Neutrophil (primary cell): ENCODE measurements around the gene BCAS4.

ENCODE experiments used
- H3K27ac ChIP-seq: fragments of 200-600 bp; sonication (generic); 2 replicates; pipeline ENCODE4 v1.5.1; 2016; ENCODE audit warnings: mild to moderate bottlenecking, moderate library complexity
- H3K27me3 ChIP-seq: fragments of 200-600 bp; sonication (generic); 2 replicates; pipeline ENCODE4 v1.6.0; 2016; ENCODE audit warnings: mild to moderate bottlenecking
- H3K36me3 ChIP-seq: fragments of 200-600 bp; sonication (generic); 2 replicates; pipeline ENCODE4 v1.5.1; 2017
- H3K4me1 ChIP-seq, 2 experiments: fragments of 200-600 bp in 1 of 2; sonication (generic) in 1 of 2; 1 replicate in 1 of 2; 2 replicates in 1 of 2; pipeline versions ENCODE4 v1.5.1 to v1.6.1; 2013 to 2016; ENCODE audit warnings: low read depth in 1 of 2, low read length in 1 of 2, mild to moderate bottlenecking in 1 of 2, moderate library complexity in 1 of 2; ENCODE audit not compliant: control insufficient read depth in 1 of 2, insufficient read depth in 1 of 2
- H3K4me3 ChIP-seq, 2 experiments: fragments of 200-600 bp in 1 of 2; sonication (generic) in 1 of 2; 1 replicate in 1 of 2; 2 replicates in 1 of 2; pipeline ENCODE4 v1.5.1; 2013 to 2016; ENCODE audit warnings: low read depth in 1 of 2, low read length in 1 of 2, mild to moderate bottlenecking in 1 of 2, moderate library complexity in 1 of 2
- H3K9me3 ChIP-seq: fragments of 200-600 bp; sonication (generic); 2 replicates; pipeline ENCODE4 v1.5.1; 2016
- TF ChIP-seq, protein P1 (sequence below): fragments of 200-600 bp; sonication (generic); IDR thresholded peaks from 2 replicates; pipeline ENCODE4 v1.5.1; 2016; ENCODE audit warnings: antibody characterized with exemption

Gene BCAS4

DNA sequence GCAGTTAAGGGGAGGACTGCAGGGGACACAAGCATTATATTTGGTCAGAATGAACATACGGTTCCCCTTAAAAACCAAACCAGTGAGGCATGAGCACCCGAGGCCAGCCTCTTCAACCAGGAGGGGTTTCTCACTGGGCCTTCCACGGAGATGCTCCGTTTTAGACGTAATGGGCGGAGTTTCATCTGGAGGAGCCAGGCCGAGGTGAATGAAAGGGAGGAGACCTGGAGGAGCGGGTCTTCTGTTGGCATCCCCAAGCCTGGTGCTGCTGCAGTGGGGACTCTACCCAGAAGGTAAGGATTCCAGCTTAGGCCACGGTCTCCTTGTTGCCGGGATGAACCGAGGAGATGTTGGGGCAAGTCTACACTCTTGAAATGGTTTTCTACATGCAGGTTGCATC lies 89.0 kb downstream of the BCAS4 start:
- no peak overlapping the region for H3K27ac ChIP-seq
- no peaks in the 10 kb centered on the region for H3K27me3 ChIP-seq
- TF ChIP-seq, protein P1, sequence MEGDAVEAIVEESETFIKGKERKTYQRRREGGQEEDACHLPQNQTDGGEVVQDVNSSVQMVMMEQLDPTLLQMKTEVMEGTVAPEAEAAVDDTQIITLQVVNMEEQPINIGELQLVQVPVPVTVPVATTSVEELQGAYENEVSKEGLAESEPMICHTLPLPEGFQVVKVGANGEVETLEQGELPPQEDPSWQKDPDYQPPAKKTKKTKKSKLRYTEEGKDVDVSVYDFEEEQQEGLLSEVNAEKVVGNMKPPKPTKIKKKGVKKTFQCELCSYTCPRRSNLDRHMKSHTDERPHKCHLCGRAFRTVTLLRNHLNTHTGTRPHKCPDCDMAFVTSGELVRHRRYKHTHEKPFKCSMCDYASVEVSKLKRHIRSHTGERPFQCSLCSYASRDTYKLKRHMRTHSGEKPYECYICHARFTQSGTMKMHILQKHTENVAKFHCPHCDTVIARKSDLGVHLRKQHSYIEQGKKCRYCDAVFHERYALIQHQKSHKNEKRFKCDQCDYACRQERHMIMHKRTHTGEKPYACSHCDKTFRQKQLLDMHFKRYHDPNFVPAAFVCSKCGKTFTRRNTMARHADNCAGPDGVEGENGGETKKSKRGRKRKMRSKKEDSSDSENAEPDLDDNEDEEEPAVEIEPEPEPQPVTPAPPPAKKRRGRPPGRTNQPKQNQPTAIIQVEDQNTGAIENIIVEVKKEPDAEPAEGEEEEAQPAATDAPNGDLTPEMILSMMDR = no peak
- no peaks in the 10 kb centered on the region for H3K9me3 ChIP-seq
- H3K4me1 ChIP-seq = no peaks in the 10 kb centered on the region
- H3K36me3 ChIP-seq = peaks cover 20% of the 10 kb centered on the region
- no peak overlapping the region for H3K4me3 ChIP-seq

DNA sequence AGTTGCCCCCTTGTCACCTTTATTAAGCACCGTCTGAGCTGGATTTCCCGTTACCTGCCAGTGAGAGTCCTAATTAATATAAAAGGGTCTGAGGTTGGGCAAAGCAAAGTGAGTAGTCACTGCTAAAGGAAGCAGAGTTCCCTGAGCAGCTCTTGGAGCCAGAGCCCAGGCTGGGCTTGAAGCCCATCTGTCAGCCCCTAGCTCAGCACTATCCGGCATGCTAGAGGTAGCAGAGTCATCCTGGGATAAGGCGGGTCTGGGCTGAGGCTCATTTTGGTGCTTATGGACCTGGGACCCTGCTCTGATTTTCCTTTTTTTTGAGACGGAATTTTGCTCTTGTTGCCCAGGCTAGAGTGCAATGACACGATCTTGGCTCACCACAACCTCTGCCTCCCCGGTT lies 90.2 kb downstream of the BCAS4 start:
- H3K27me3 ChIP-seq = no peaks in the 10 kb centered on the region
- no peak overlapping the region for H3K27ac ChIP-seq
- TF ChIP-seq, protein P1 = no peak
- H3K9me3 ChIP-seq = no peaks in the 10 kb centered on the region
- no peak overlapping the region for H3K4me3 ChIP-seq
- no peaks in the 10 kb centered on the region for H3K4me1 ChIP-seq
- peaks cover 30% of the 10 kb centered on the region for H3K36me3 ChIP-seq

DNA sequence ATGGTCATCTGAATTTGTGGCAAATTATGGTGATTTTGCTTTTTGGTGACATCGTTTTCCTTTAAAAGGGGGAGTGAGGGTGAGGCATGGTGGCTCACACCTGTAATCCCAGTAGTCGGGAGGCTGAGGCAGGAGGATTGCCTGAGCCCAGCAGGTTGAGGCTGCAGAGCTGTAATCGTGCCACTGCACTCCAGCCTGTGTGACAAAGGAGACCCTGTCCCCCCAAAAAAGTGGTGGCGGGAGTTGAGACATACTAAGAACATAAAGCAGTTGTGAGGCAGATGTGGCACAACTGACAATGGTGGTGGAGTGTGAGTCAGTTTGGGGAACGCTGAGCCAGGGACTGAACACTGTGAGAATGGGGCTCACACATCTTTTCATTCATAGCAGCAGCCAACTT lies 90.9 kb downstream of the BCAS4 start:
- no peak overlapping the region for H3K27ac ChIP-seq
- TF ChIP-seq, protein P1 = no peak
- H3K9me3 ChIP-seq = no peaks in the 10 kb centered on the region
- H3K36me3 ChIP-seq = peaks cover 38% of the 10 kb centered on the region
- H3K27me3 ChIP-seq = no peaks in the 10 kb centered on the region
- no peak overlapping the region for H3K4me3 ChIP-seq
- H3K4me1 ChIP-seq = no peaks in the 10 kb centered on the region

DNA sequence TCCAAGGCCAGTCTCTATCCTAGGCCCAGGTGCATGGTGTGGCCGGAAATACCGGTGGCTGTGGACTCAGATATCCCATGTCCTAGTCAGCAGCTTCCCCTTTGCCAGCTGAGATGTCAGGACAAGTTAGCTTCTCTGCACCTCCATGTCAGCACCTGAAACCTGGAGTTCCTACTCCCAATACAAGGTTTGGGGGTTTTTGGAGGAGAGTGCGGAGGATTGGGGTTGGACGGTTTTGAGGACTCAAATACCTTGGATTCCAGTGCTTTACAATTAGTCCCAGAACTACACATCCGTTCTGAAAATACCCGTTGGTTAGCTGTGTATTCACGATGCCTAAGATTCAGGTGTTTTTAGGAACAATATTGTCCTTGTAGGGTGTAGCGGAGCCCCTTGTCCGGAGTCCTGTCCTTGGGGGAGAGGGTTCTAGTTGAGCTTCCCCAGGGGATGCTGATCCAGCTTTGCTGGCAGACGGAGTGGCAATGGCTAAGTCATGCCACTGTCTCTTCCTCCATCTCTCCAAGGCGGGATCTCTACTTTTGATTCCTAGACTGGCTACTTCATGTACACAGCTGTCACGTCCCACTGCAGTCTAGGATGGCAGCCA lies 91.4 kb downstream of the BCAS4 start:
- Histone ChIP-seq H3K4me1 (no peaks in the 10 kb centered on the region), H3K9me3 (no peaks in the 10 kb centered on the region), H3K4me3 (no peak overlapping the region), H3K27me3 (no peaks in the 10 kb centered on the region), H3K36me3 (peaks cover 43% of the 10 kb centered on the region), H3K27ac (no peak overlapping the region)
- TF ChIP-seq, protein P1 = no peak

DNA sequence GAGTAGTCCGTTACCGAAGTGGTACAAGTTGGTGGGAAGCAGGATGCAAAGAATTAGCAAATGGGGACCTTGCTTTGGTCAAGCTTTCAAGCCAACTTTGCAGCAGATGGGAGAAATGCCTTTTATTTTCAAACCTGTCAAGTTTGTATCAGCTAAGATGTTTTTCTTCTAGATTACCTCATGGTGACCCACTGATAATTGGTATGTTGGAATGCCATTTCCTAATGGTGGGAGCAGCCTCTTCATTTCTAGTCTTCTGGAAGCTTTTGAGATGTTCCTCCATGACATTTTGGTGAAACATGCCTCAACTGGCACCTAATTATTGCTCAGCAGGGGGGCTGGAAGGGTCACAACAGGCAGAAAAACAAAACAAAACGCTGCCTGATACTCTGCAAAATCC lies 92.7 kb downstream of the BCAS4 start:
- H3K4me1 ChIP-seq = no peaks in the 10 kb centered on the region
- peaks cover 56% of the 10 kb centered on the region for H3K36me3 ChIP-seq
- TF ChIP-seq, protein P1 = no peak
- no peak overlapping the region for H3K4me3 ChIP-seq
- H3K9me3 ChIP-seq = no peaks in the 10 kb centered on the region
- no peaks in the 10 kb centered on the region for H3K27me3 ChIP-seq
- no peak overlapping the region for H3K27ac ChIP-seq

DNA sequence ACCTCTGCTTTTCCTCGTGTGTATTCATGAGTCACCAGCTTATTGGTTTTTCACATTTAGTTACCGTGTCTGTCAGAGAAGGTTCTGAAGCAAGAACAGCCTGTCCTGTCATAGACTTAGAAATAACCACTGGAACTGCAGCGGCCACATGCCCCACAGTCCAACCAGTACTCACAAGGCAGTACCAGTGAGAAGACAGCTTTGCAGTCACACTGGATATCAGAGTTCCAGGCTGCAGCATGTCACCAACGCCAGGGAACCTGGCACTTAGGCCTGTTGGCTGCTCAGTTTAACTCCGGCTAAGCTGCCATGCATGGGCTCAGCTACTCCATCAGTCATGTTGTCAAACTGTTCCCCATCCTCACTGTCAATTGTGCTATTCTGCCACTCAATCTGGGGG lies 96.3 kb downstream of the BCAS4 start:
- TF ChIP-seq, protein P1 = no peak
- Histone ChIP-seq H3K36me3 (peaks cover 77% of the 10 kb centered on the region), H3K27ac (no peak overlapping the region), H3K4me1 (no peaks in the 10 kb centered on the region), H3K4me3 (no peak overlapping the region), H3K9me3 (no peaks in the 10 kb centered on the region), H3K27me3 (no peaks in the 10 kb centered on the region)
